Duodenal mucosa (tissue), 2 donors: ENCODE results near the gene PBRM1.

Source experiments
- H3K27ac ChIP-seq: one replicate; pipeline ENCODE4 v1.7.0; 2013; ENCODE audit warnings: low read depth, low read length
- H3K27me3 ChIP-seq, 2 donors: one replicate each; pipeline ENCODE4 v1.7.0; 2013; ENCODE audit warnings: low read length in 2 of 2, control low read depth in 1 of 2; ENCODE audit not compliant: insufficient read depth in 2 of 2, control insufficient read depth in 1 of 2
- H3K36me3 ChIP-seq, 2 donors: one replicate each; pipeline ENCODE4 v1.7.0; 2013; ENCODE audit warnings: low read length in 2 of 2, control low read depth in 1 of 2; ENCODE audit not compliant: insufficient read depth in 2 of 2, control insufficient read depth in 1 of 2
- H3K4me1 ChIP-seq, 2 donors: one replicate each; pipeline ENCODE4 v1.7.0; 2013; ENCODE audit warnings: low read length in 2 of 2, control low read depth in 1 of 2; ENCODE audit not compliant: insufficient read depth in 2 of 2, control insufficient read depth in 1 of 2
- H3K4me3 ChIP-seq, 2 donors: one replicate each; pipeline ENCODE4 v1.7.0; 2013; ENCODE audit warnings: low read length in 2 of 2, low read depth in 1 of 2
- H3K9ac ChIP-seq, 2 donors: one replicate each; pipeline ENCODE4 v1.7.0; 2013; ENCODE audit warnings: low read length in 2 of 2, low read depth in 1 of 2
- H3K9me3 ChIP-seq, 2 donors: one replicate each; pipeline ENCODE4 v1.7.0; 2013; ENCODE audit warnings: low read length in 2 of 2, control low read depth in 1 of 2; ENCODE audit not compliant: control insufficient read depth in 1 of 2

The PBRM1 gene

GRCh38 chr3:52520716-52521487 lies 164.8 kb downstream of the PBRM1 start:
- H3K9me3 ChIP-seq = no peaks in the 10 kb centered on the region
- peaks cover 0 to 6% of the 10 kb centered on the region in 2 donors for H3K36me3 ChIP-seq
- no peak overlapping the region for H3K4me3 ChIP-seq
- H3K9ac ChIP-seq = no peak overlapping the region
- H3K4me1 ChIP-seq = peaks cover 5 to 8% of the 10 kb centered on the region in 2 donors
- H3K27ac ChIP-seq = no peak overlapping the region
- H3K27me3 ChIP-seq = no peaks in the 10 kb centered on the region

DNA sequence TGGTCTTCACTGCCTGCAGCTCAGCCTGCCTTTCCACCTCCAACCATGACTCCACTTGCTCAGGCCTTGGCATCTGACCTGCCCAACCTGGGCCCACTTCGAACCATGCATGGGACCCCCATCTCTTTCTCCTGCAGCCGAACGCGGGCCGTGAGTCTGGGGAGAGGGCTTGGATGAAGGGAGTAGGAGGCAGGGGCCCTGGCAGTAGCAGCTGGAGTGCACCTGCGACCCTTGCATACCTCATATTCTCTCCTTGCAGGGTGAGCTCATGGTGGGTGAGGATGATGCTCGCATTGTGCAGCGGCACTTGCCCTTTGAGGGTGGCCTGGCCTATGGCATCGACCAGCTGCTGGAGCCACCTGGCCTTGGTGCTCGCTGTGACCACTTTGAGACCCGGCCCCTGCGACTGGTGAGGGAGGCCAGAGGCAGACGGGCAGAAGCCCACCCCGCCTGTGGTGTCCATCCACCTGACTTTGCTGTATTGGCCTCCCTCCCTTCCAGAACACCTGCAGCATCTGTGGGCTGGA lies 165.5 kb downstream of the PBRM1 start:
- Histone ChIP-seq H3K9me3 (no peaks in the 10 kb centered on the region), H3K4me1 (peaks cover 5 to 8% of the 10 kb centered on the region in 2 donors), H3K4me3 (no peak overlapping the region), H3K27me3 (no peaks in the 10 kb centered on the region), H3K27ac (no peak overlapping the region), H3K36me3 (peaks cover 0 to 6% of the 10 kb centered on the region in 2 donors), H3K9ac (no peak overlapping the region)

DNA sequence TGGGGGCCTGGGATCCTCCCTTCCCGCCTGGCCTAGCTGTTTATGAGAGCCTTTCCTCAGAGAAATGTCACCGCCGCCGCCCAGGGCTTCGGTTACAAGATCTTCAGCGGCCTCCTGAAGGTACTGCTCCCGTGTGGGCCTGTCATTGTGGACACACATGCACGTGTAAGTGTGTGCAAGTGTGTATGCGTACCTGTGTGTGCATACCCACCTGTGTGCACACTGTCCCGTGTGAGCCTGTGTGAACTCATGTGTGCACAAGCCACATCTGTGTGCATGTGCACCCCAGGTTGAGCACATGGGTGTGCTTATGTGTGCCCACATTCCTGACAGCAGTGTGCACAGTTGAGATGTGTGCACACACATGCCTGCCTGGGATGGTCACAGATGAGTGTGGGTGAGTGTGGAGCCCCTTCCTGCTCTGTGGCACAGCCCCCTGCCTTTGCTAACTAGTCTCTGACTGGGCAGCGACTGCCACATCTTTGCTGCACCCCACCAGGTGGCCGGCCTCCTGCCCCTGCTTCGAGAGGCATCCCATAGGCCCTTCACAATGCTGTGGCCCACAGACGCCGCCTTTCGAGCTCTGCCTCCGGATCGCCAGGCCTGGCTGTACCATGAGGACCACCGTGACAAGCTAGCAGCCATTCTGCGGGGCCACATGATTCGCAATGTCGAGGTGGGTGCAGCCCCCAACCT lies 166.1 kb downstream of the PBRM1 start:
- no peak overlapping the region for H3K4me3 ChIP-seq
- H3K9me3 ChIP-seq = no peaks in the 10 kb centered on the region
- H3K27me3 ChIP-seq = no peaks in the 10 kb centered on the region
- H3K36me3 ChIP-seq = peaks cover 0 to 6% of the 10 kb centered on the region in 2 donors
- no peak overlapping the region for H3K9ac ChIP-seq
- no peak overlapping the region for H3K27ac ChIP-seq
- peaks cover 5 to 8% of the 10 kb centered on the region in 2 donors for H3K4me1 ChIP-seq

- Histone ChIP-seq H3K4me3 (peak overlapping the region; percentile 29 to 43), H3K27ac (no peak overlapping the region), H3K36me3 (peaks cover 0 to 6% of the 10 kb centered on the region in 2 donors)
These were observed 166.8 kb downstream of the PBRM1 start for GRCh38 chr3:52518723-52519444.

GRCh38 chr3:52517796-52518722 lies 167.7 kb downstream of the PBRM1 start:
- H3K27me3 ChIP-seq = no peaks in the 10 kb centered on the region
- H3K27ac ChIP-seq = no peak overlapping the region
- no peaks in the 10 kb centered on the region for H3K9me3 ChIP-seq
- H3K36me3 ChIP-seq = peaks cover 0 to 8% of the 10 kb centered on the region in 2 donors
- H3K9ac ChIP-seq = peak overlapping the region in 1 of 2 donors; percentile 33
- H3K4me1 ChIP-seq = peaks cover 5 to 8% of the 10 kb centered on the region in 2 donors
- peak overlapping the region; percentile 29 to 43 for H3K4me3 ChIP-seq

More at GRCh38 chr3:52518723-52519444, 166.8 kb downstream of the PBRM1 start:
- no peaks in the 10 kb centered on the region for H3K9me3 ChIP-seq
- H3K27me3 ChIP-seq = no peaks in the 10 kb centered on the region
- H3K4me1 ChIP-seq = peaks cover 5 to 8% of the 10 kb centered on the region in 2 donors
- peak overlapping the region in 1 of 2 donors; percentile 33 for H3K9ac ChIP-seq

DNA sequence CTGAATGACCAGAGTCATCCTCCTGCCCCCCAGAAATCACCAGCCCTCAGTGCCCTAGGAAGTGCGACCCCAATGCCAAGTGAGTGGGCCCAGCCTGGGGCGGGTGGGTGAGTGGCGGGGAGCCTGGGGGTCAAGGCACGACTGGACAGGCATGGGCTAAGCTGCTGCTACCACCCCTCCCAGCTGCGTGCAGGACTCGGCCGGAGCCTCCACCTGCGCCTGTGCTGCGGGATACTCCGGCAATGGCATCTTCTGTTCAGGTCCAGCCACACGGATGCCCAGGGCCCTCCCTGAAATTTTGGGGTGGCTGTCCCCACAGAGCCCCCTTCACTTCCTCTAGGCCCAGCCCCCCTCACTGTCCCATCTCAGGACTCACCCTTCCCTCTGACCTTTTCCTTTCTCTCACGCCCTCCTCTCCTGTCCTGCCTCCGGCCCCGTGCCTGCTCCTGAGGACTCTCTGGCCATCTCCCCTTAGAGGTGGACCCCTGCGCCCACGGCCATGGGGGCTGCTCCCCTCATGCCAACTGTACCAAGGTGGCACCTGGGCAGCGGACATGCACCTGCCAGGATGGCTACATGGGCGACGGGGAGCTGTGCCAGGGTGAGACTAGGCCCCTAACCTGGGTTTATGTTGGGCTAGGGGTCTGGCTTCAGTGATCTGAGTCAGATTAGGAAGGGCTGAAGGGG lies 169.1 kb downstream of the PBRM1 start:
- H3K27me3 ChIP-seq = no peaks in the 10 kb centered on the region
- no peak overlapping the region for H3K4me3 ChIP-seq
- no peaks in the 10 kb centered on the region for H3K9me3 ChIP-seq
- no peak overlapping the region for H3K27ac ChIP-seq
- H3K4me1 ChIP-seq = peaks cover 5 to 8% of the 10 kb centered on the region in 2 donors
- no peak overlapping the region for H3K9ac ChIP-seq
- peaks cover 0 to 5% of the 10 kb centered on the region in 2 donors for H3K36me3 ChIP-seq

DNA sequence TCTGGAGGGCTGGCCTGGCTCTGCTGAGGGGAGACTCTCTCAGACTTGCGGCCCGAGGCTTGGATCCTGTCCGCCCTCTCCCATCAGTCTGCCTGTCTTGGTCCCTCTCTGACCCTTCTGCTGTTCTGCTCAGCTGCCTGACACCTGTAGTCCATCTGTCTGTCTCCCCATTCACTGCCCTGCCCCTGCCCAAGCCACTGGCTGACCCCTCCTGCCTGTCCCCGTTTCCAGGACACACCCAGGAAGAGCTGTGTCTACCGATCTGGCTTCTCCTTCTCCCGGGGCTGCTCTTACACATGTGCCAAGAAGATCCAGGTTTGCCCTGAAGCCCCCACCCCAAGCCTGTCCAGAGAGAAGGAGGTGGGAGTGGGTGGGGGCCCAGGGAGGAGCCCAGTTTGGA lies 170.5 kb downstream of the PBRM1 start:
- H3K9me3 ChIP-seq = no peaks in the 10 kb centered on the region
- H3K4me1 ChIP-seq = peaks cover 5 to 8% of the 10 kb centered on the region in 2 donors
- H3K4me3 ChIP-seq = no peak overlapping the region
- peaks cover 0 to 5% of the 10 kb centered on the region in 2 donors for H3K36me3 ChIP-seq
- no peak overlapping the region for H3K9ac ChIP-seq
- H3K27me3 ChIP-seq = no peaks in the 10 kb centered on the region
- H3K27ac ChIP-seq = no peak overlapping the region

- Histone ChIP-seq H3K4me1 (peaks cover 5 to 10% of the 10 kb centered on the region in 2 donors), H3K36me3 (peaks cover 0 to 5% of the 10 kb centered on the region in 2 donors), H3K27me3 (no peaks in the 10 kb centered on the region), H3K27ac (no peak overlapping the region), H3K9me3 (no peaks in the 10 kb centered on the region), H3K4me3 (no peak overlapping the region), H3K9ac (no peak overlapping the region)
These were observed 171.1 kb downstream of the PBRM1 start for GRCh38 chr3:52514576-52514975.

GRCh38 chr3:52513281-52513680 lies 172.4 kb downstream of the PBRM1 start:
- Histone ChIP-seq H3K4me1 (peaks cover 2 to 8% of the 10 kb centered on the region in 2 donors), H3K27me3 (no peaks in the 10 kb centered on the region), H3K36me3 (peaks cover 0 to 5% of the 10 kb centered on the region in 2 donors), H3K9ac (no peak overlapping the region), H3K9me3 (no peaks in the 10 kb centered on the region), H3K27ac (no peak overlapping the region), H3K4me3 (no peak overlapping the region)
